LNCAP (cell line): ENCODE results near the gene LHPP.

Source experiments
- TF ChIP-seq, protein P1 (sequence below): fragments of 450-650 bp; IDR thresholded peaks from 2 replicates; pipeline ENCODE4 v1.5.1; 2017; ENCODE audit warnings: mild to moderate bottlenecking

Gene LHPP

DNA sequence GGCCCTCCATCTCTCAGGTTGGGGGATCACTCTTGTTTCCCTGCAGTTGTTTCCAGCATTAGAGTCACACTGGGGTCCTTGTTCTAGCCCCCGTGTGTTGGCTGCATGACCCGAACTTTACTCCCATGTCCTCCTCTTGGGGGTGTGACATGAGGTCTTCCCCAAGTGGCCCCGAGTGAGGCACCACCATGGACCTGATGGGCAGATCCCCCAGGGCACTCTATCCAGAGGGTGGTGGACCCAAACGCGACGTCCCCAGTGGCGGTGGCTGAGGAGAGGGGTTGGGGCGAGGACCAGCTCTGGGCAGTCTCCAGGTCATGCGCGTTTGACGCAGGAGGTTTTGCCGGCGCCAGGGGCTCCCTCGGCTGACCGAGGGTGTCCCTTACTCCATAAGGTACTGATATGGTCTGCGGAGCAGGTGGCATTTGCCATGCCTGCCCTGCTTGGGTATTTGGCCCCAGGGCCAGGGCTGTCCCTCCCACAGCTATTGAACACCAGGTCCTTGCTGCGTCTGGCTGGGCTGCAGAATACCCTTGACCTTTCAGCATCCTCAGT is 131.9 kb downstream of the LHPP start:
- TF ChIP-seq, protein P1, sequence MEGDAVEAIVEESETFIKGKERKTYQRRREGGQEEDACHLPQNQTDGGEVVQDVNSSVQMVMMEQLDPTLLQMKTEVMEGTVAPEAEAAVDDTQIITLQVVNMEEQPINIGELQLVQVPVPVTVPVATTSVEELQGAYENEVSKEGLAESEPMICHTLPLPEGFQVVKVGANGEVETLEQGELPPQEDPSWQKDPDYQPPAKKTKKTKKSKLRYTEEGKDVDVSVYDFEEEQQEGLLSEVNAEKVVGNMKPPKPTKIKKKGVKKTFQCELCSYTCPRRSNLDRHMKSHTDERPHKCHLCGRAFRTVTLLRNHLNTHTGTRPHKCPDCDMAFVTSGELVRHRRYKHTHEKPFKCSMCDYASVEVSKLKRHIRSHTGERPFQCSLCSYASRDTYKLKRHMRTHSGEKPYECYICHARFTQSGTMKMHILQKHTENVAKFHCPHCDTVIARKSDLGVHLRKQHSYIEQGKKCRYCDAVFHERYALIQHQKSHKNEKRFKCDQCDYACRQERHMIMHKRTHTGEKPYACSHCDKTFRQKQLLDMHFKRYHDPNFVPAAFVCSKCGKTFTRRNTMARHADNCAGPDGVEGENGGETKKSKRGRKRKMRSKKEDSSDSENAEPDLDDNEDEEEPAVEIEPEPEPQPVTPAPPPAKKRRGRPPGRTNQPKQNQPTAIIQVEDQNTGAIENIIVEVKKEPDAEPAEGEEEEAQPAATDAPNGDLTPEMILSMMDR: no peak

DNA sequence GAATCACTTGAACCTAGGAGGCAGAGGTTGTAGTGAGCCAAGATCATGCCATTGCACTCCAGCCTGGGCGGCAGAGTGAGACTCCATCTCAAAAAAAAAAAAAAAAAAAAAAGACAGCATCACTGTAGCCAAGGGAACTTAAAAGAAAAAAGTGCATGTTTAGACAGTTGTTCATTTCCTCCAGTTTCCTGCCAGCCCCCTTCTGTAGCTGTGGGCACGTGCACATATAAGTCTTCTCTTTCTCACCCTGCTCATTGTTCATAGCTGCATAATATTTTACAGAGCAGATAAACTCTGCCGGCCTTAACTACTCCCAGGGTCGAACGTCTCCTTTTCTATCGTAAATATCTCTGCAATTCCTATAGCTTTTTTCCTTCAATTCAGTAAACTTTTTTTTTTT is 132.6 kb downstream of the LHPP start:
- TF ChIP-seq, protein P1: no peak

DNA sequence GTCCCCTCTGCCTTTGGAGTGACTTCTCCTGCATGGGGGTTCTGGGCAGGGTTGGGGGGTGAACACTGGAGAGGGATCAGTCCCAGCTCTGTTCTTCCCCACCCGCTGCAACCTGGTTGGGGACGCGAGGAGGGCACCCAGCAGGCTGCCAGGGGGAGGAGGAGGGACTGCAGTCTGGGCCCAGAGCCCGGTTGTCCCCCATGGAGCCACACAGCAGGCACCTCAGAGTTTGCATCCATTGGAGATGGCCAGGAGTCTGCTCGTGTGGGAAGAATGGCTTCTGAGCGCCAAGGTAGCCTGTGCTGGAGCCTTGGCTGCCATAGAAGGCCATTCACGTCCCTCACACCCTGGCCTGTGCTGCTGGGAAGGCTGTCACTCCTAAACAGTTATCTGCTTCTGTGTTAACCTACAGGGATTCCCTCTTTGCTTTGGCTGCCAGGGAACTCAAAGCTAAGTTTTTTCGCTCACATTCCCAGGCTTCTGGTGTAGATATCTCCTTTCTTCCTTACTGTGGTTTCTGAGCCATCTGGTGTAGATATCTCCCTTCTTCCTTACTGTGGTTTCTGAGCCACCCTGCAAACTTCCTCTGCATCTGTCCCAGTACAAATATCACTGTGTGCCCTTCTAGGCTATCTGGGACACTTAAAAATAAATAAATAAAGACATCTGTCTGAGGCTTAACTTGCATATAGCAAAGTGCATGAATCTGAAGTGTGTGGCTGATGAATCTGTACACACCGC is 133.7 kb downstream of the LHPP start:
- TF ChIP-seq, protein P1: no peak

- TF ChIP-seq, protein P1: no peak
These were observed 134.6 kb downstream of the LHPP start for GRCh38 chr10:124596116-124596785.

DNA sequence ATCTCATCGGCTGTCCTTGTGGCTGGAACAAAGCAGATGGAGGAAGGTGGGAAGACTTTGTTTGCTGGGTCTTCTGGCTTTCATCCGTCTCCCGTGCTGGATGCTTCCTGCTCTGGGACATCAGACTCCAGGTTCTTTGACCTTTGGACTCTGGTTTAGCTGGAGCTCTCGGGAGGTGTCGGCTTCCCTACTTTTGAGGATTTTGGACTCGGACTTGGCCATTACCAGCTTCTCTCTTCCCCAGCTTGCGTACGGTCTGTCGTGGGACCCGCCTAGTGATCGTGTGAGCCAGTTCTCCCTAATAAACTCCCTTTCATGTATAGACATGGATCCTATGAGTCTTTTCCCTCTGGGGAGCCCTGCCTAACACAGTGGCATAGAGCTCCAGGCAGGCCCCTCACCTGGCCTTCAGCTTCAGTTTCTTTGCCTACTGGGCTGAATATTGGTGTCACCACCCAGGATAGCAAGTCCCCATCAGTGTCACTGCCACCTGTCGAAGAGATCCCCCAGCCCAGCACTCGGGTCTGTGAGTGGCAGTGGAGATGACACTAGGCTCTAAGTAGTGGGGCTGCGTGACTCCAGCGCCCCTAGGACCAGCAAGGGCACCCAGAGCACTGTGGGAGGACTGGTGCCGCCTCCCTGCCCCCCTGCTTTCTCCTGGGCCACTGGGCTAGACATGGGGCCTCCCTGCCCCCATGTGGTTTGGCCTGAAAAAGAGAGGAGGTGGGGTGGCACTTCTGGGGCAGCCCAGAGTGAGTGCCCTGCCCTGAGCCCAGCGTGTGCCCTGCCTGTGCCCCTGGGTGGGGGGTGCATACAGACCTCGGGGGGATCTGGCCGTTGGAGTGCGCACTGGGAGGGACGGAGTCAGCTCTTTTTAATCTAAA is 135.6 kb downstream of the LHPP start:
- TF ChIP-seq, protein P1: no peak

- TF ChIP-seq, protein P1: no peak
These were observed 136.2 kb downstream of the LHPP start for GRCh38 chr10:124597846-124598165.

DNA sequence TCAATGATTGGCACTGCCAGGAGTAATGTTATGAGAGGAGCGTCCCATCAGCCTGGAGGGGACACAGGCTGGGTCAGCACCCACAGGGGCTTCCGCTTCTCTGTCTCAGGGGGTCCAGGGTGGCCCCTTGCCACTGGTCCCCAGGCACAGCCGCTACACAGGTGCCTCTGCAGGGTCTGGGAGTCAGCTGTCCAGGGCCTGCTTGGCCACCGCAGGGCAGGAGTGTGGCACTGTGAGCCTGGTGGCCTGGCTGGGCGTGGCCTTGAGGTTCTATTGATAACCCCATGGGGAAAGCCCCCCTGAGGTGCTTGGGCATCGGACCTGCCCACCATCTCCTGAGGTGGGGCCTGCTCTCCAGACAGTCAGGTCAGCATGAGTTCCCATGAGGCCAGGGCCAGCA is 136.6 kb downstream of the LHPP start:
- TF ChIP-seq, protein P1: no peak
